ENCODE results near the gene SFXN1. TPM values are rescaled to one million over a fixed set of nuclear protein-coding genes. Genes with fewer than 3 reads are reported as not detected.

The SFXN1 gene
- total and polyA plus RNA-seq, 8 donors, result 29.2 to 47.2 (median 38.9) TPM

DNA sequence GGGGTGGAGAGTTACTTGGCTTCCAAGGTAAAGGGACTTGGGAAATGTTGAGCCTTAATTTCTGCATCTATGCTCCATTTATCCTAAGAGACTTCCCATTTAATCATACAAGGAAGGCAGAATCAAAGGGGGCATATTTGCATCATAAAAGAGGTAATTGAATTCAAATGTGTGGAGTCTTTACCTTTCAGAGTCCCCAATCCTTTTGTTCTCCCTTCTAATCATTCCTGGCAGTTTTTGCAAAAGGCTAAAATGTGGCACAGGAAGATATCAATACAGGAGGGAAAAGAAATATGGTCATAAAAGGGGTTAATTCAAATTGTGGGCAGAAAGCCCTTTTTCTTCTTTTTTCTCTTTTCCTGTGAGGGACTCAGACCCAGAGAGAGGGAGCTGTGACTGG lies 69.5 kb downstream of the SFXN1 start:
- intact Hi-C loops (cut with DNase I), result no loop called here
- no peaks in the 10 kb centered on the region for H3K36me3 ChIP-seq
- peaks cover 12 to 46% of the 10 kb centered on the region in 2 donors for H3K27me3 ChIP-seq
- TF ChIP-seq, protein P1, sequence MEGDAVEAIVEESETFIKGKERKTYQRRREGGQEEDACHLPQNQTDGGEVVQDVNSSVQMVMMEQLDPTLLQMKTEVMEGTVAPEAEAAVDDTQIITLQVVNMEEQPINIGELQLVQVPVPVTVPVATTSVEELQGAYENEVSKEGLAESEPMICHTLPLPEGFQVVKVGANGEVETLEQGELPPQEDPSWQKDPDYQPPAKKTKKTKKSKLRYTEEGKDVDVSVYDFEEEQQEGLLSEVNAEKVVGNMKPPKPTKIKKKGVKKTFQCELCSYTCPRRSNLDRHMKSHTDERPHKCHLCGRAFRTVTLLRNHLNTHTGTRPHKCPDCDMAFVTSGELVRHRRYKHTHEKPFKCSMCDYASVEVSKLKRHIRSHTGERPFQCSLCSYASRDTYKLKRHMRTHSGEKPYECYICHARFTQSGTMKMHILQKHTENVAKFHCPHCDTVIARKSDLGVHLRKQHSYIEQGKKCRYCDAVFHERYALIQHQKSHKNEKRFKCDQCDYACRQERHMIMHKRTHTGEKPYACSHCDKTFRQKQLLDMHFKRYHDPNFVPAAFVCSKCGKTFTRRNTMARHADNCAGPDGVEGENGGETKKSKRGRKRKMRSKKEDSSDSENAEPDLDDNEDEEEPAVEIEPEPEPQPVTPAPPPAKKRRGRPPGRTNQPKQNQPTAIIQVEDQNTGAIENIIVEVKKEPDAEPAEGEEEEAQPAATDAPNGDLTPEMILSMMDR (IDR thresholded peaks at IDR 0.05), result no peak
- no peak for DNase-seq
- H3K4me1 ChIP-seq, result no peaks in the 10 kb centered on the region
- H3K9me3 ChIP-seq, result no peaks in the 10 kb centered on the region
- no peak for ATAC-seq
- no peak overlapping the region for H3K4me3 ChIP-seq
- no peak overlapping the region for H3K27ac ChIP-seq

DNA sequence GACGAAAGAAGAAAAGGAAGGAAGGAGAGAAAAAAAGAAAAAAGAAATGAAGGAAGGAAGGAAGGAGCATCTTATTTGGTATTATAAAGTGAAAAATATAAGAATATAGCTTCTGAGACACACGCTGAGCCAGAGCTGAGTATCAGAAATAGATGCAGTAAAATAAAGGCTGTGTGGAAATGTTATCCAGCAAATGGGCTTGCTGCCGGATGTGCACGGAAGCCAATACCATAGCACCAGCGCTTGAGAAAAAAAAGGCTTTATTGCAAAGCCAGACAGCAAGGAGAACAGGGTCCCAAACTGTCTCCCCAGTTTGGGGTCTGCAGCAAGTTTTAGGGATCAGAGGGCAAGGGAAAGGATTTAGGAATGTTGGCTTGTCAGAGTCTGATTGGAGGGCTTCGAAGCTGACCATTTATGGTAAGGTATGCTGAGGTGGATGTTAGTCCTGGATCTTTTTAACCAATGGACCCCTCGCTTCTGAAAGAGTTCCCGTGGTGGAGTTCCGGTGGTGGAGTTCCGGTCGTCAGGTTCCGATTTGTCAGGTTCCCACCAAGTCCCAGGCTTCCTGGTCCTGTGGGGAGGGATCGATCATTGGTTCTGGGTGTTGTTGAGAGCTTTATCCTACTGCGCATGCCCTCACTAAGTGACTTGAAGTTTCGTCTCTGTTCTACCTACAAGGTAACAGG lies 70.4 kb downstream of the SFXN1 start:
- Histone ChIP-seq H3K36me3 (no peaks in the 10 kb centered on the region), H3K4me3 (no peak overlapping the region), H3K27me3 (peaks cover 12 to 46% of the 10 kb centered on the region in 2 donors), H3K4me1 (no peaks in the 10 kb centered on the region), H3K27ac (no peak overlapping the region), H3K9me3 (no peaks in the 10 kb centered on the region)
- TF ChIP-seq, protein P1 (IDR thresholded peaks at IDR 0.05), result no peak
- ATAC-seq (no peak), DNase-seq (no peak)
- intact Hi-C loops (cut with DNase I), result no loop called here

DNA sequence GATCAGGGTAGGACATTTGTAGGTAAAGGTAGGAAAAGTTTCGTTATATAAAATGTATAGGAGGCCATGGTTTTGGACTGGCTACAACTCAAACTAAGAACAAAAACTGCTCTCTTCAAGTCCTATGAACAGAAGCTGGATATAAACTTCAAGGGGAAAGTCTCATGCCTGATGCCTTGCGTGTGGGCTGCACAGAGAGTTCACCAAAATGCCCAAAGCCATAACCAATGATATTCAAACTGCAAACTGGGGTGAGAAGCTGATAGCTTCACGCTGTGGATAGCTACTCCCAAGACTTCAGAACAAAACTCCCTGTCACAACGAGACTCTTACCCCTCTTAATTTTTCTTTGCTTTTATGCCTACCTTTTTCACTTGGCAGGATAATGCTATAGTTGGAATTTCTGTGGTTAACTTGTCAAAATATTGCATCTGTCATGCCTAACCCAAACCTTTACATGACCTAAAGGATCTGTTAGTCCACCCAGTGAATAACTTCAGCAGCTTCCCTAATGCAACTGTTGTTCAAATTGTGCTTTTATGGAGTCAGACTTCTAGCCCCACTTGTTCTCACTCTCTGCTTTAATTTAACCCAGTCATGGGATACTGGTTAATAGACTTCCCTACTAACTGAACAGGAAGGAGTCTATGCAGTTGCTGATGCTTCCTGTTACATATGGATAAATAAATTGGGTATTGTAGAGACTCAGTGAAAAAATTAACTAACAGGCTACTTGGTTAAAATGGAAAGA lies 71.9 kb downstream of the SFXN1 start:
- H3K9me3 ChIP-seq, result no peaks in the 10 kb centered on the region
- no peaks in the 10 kb centered on the region for H3K36me3 ChIP-seq
- no peaks in the 10 kb centered on the region for H3K4me1 ChIP-seq
- ATAC-seq, result no peak
- H3K4me3 ChIP-seq, result no peak overlapping the region
- TF ChIP-seq, protein P1 (IDR thresholded peaks at IDR 0.05), result no peak
- intact Hi-C loops (cut with DNase I), result no loop called here
- no peak for DNase-seq
- H3K27ac ChIP-seq, result no peak overlapping the region
- peaks cover 12 to 55% of the 10 kb centered on the region in 2 donors for H3K27me3 ChIP-seq

DNA sequence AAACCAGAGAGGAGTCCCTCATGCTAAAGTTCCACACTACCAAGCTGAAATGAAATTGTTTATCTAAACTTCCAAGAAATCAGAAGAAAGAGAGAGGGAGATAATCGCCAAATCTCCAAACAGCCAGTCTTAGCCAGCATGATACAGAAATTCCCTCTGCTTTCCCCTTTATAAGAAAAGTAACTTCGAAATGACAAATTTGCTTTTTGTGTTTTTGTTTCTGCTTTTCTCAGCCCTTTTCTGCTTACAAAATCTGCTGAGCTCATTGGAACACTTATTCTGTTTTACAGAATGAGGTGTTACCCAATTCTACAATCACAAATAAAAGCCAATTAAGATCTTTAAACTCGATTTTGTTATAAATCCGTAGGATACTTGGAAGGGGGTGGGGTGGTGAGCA lies 72.9 kb downstream of the SFXN1 start:
- no peaks in the 10 kb centered on the region for H3K36me3 ChIP-seq
- no peak overlapping the region for H3K27ac ChIP-seq
- H3K9me3 ChIP-seq, result no peaks in the 10 kb centered on the region
- peaks cover 12 to 57% of the 10 kb centered on the region in 2 donors for H3K27me3 ChIP-seq
- DNase-seq (no peak), ATAC-seq (no peak)
- H3K4me1 ChIP-seq, result no peaks in the 10 kb centered on the region
- intact Hi-C loops (cut with DNase I), result no loop called here
- TF ChIP-seq, protein P1 (IDR thresholded peaks at IDR 0.05), result no peak
- H3K4me3 ChIP-seq, result no peak overlapping the region

- TF ChIP-seq, protein P1 (IDR thresholded peaks at IDR 0.05), result no peak
- Histone ChIP-seq H3K4me1 (no peaks in the 10 kb centered on the region), H3K9me3 (no peaks in the 10 kb centered on the region), H3K27ac (no peak overlapping the region), H3K4me3 (no peak overlapping the region), H3K36me3 (no peaks in the 10 kb centered on the region), H3K27me3 (peaks cover 0 to 41% of the 10 kb centered on the region in 2 donors)
- DNase-seq (no peak), ATAC-seq (no peak)
- intact Hi-C loops (cut with DNase I), result no loop called here
These were observed 75.9 kb downstream of the SFXN1 start for GRCh38 chr5:175554296-175554695.
